K562 treated with DMSO at 1 percent for 48 hours (cell line): ENCODE results near the gene PGM5. TPM values are rescaled to one million over a fixed set of nuclear protein-coding genes. Genes with fewer than 3 reads are reported as not detected.

ENCODE experiments used
- total RNA-seq: library from RNA; unstranded; fragments of 300-600 nt; gene quantifications from 2 replicates; pipeline ENCODE4 v1.2.3, GENCODE V29; 2022; ENCODE audit warnings: low replicate concordance; ENCODE audit errors: extremely low read depth

The PGM5 gene
- not detected in 2 replicates for total RNA-seq

GRCh38 chr9:68356380-68357118 is at the start of gene PGM5:
Gene PGM5 (plus strand): TSS chr9:68356611. CDS start chr9:68357128, 517 bp downstream.

DNA sequence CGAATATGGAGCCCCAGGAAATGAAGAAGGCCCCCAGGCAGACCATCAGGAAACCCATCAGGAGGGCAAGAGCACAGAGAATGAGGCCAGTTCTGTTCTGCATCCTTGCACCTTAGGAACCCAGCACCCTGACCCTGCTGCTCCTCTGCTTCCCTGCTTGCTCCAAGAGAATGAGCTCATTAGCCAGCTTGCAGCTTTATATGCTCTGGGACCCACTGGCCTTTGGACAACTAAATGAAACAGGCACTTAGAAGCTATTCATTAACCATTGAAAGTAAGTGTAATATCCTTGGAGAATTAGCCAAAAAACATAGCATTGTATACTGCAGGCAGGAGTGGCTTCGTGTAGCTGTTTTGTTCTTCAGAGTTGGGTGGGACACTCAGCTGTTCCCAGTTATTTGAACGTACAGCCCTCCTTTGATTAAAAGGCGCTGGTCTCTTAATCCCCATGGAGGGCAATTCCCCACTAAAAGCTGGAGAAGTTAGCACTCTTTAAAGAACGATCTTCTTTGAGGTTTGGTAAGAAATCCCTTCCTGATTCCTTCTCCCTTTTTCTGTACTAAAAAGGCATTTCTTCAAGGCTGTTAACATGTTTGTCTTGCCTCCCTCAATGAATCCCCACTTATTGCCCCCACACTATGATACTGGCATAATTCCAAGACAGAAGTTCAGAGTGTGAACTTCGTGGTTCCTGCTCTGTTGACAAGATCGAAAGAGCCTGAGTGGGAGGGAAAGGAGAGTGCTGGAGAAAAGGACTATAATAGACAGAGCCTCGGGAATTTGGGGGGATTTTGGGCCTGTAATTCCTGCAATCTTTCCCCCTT is 184.5 kb downstream of the PGM5 start, which contains the start of gene TMEM252:
TMEM252 (minus strand) TSS at position 172 of the 824 bp plus-strand sequence; CDS start at position 103, 69 bp downstream.

Other genes starting within 250 kb of the PGM5 start
- not detected in 2 replicates for gene ZNG1C, start 114.6 kb upstream of the PGM5 start, total RNA-seq
- not detected in 2 replicates for gene FOXD4L3, start 53.7 kb upstream of the PGM5 start, total RNA-seq
- not detected in 2 replicates for gene TMEM252, start 184.3 kb downstream of the PGM5 start, total RNA-seq